NCI-H2196 (cell line): ENCODE data around the gene CARMIL1.
A peak's percentile ranks its signal among the peaks of the same experiment; 100 is the strongest.

Experiments used
- DNase-seq: peaks from one replicate; lab custom pipeline; 2025; ENCODE audit not compliant: unreplicated experiment; lab: John Stamatoyannopoulos, UW

Gene CARMIL1

GRCh38 chr6:25278914-25279747 is at the start of gene CARMIL1:
CARMIL1 (plus strand) TSS chr6:25279374; CDS start chr6:25279796, 422 bp downstream.
- DNase-seq = peak; percentile 89

- DNase-seq = no peak
These were observed 49.4 kb upstream of the CARMIL1 start for GRCh38 chr6:25229671-25230321.

GRCh38 chr6:25232479-25232878 is 46.7 kb upstream of the CARMIL1 start:
- DNase-seq = no peak

- DNase-seq = no peak
These were observed 45.9 kb upstream of the CARMIL1 start for GRCh38 chr6:25233226-25233625.

- no peak for DNase-seq
These were observed 41.6 kb upstream of the CARMIL1 start for GRCh38 chr6:25237579-25237978.

GRCh38 chr6:25239059-25239458 is 40.1 kb upstream of the CARMIL1 start:
- DNase-seq = peak; percentile 60

- peak; percentile 60 for DNase-seq
These were observed 39.7 kb upstream of the CARMIL1 start for GRCh38 chr6:25239498-25239897.

- no peak for DNase-seq
These were observed 36.6 kb upstream of the CARMIL1 start for GRCh38 chr6:25242567-25242966.

GRCh38 chr6:25244865-25245264 is 34.3 kb upstream of the CARMIL1 start:
- no peak for DNase-seq

GRCh38 chr6:25248123-25248522 is 31.1 kb upstream of the CARMIL1 start:
- no peak for DNase-seq

- no peak for DNase-seq
These were observed 30.0 kb upstream of the CARMIL1 start for GRCh38 chr6:25249133-25249532.

- peak; percentile 11 for DNase-seq
These were observed 28.3 kb upstream of the CARMIL1 start for GRCh38 chr6:25250878-25251277.

GRCh38 chr6:25251426-25251825 is 27.7 kb upstream of the CARMIL1 start:
- DNase-seq = no peak

- DNase-seq = peak; percentile 39
These were observed 25.8 kb upstream of the CARMIL1 start for GRCh38 chr6:25253351-25253750.

GRCh38 chr6:25254671-25255070 is 24.5 kb upstream of the CARMIL1 start:
- no peak for DNase-seq

- no peak for DNase-seq
These were observed 21.4 kb upstream of the CARMIL1 start for GRCh38 chr6:25257686-25258348.

- DNase-seq = no peak
These were observed 19.4 kb upstream of the CARMIL1 start for GRCh38 chr6:25259756-25260155.

- DNase-seq = no peak
These were observed 15.5 kb upstream of the CARMIL1 start for GRCh38 chr6:25263657-25264056.

- no peak for DNase-seq
These were observed 12.6 kb upstream of the CARMIL1 start for GRCh38 chr6:25266456-25267100.

GRCh38 chr6:25267662-25268061 is 11.5 kb upstream of the CARMIL1 start:
- DNase-seq = no peak

GRCh38 chr6:25270559-25270958 is 8.6 kb upstream of the CARMIL1 start:
- no peak for DNase-seq
